ENCODE results near the gene INTS11. TPM values are rescaled to one million over a fixed set of nuclear protein-coding genes. Genes with fewer than 3 reads are reported as not detected.

Gene INTS11
- total RNA-seq, 2 donors from 2014 or later: 108 to 131 TPM

DNA sequence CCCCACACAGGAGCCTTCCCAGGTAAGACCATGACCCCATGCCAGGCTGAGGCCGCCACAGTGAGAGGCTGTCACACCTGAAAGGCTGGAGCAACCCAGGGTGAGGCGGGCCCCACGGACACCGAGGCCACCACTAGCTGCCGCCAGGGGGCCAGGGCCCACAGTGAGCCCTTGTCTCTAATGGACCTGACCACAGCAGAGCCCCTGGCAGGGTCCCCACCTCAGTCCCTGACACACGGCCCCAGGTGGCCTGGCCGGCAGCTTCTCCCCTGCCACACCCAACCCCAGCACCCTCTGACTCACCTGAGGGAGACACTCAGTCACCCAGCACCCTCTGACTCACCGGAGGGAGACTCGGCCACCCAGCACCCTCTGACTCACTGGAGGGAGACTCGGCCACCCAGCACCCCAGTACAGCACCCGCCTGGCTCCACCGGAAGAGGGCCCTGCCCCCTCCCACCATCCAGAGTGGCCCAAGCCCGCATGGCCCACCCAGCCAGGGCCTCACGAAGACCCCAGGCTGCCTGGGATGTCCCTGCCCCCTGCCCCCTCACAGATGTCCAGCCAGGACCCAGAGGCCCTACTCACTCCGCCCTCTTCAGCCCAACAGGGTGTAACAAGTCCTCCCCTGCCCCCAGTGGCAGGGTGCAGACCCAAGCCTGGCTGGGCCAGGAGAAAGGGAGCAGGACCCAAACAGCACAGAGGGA is 20.3 kb upstream of the INTS11 start:
- Mint-ChIP-seq H3K4me1 (ENCODE audit: low read depth) (peaks cover 20% of the 10 kb centered on the region), H3K9me3 (peaks cover 0 to 8% of the 10 kb centered on the region in 2 donors), H3K27me3 (ENCODE audit: low read depth) (no peaks in the 10 kb centered on the region), H3K27ac (no peak overlapping the region), H3K36me3 (ENCODE audit: insufficient read depth in 2 of 2) (peaks cover 4 to 10% of the 10 kb centered on the region in 2 donors), H3K4me3 (no peak overlapping the region)
- ATAC-seq (replicated peaks in 1 of 2): peak; percentile 60 to 64
- DNase-seq: peak; percentile 58 to 76

DNA sequence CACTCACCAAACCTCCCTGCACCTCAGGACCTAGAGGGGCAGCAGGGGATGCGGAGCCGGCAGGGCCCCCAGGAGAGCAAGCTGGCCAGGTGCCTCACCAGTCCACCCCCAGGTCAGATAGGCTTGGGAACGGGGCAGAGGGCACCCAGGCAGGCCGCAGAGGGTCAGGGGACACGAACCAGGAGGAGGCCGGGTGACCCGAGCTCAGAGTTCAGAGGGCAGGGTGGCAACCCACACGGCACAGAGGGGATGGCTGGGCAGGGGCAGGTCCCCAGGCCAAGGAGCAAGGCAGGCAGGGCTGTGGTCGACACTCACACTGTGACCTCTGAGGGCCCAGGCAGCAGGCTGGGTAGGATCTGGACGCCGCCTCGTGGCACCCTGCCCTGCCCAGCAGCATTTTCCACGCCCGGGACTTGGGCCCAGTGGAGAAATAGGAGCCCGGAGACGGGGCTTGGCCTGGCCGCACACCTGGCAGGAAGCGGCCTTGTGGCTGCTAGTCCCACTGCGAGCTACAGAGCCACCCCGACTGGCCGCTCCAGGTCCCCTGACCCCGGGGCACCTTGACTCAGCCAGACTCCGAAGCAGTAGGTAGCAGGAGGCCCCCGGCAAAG is 19.5 kb upstream of the INTS11 start:
- peaks cover 0 to 8% of the 10 kb centered on the region in 2 donors for H3K9me3 Mint-ChIP-seq
- H3K4me3 Mint-ChIP-seq: no peak overlapping the region
- no peak overlapping the region for H3K27ac Mint-ChIP-seq
- DNase-seq (no peak), ATAC-seq (replicated peaks in 1 of 2) (no peak)
- H3K27me3 Mint-ChIP-seq (ENCODE audit: low read depth): no peaks in the 10 kb centered on the region
- peaks cover 6 to 10% of the 10 kb centered on the region in 2 donors for H3K36me3 Mint-ChIP-seq (ENCODE audit: insufficient read depth in 2 of 2)
- H3K4me1 Mint-ChIP-seq (ENCODE audit: low read depth): peaks cover 20% of the 10 kb centered on the region

DNA sequence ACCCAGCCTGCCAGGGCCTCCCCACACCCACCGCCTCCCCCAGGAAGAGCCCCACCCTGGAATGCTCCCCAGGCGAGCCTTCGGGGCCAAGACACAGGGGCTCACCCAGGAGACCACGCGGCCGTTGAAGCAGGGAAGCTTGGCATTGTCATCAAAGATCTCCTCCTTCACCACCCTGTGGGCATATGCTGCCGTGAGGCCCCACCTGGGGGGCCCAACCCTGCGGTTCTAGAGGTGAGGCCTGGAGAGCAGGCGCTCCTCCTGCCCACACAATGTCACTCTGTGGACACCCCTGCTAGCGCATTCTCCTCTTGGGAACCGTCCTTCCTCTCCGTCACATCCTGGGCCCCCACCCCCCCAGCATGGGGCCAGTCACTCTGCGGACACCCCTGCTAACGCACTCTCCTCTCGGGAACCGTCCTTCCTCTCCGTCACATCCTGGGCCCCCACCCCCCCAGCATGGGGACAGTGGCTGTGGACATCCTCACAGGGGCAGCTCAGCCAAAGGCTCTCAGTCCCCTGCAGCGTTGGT is 18.2 kb upstream of the INTS11 start:
- ATAC-seq (replicated peaks in 1 of 2): no peak
- H3K4me3 Mint-ChIP-seq: no peak overlapping the region
- H3K36me3 Mint-ChIP-seq (ENCODE audit: insufficient read depth in 2 of 2): peaks cover 6 to 10% of the 10 kb centered on the region in 2 donors
- H3K9me3 Mint-ChIP-seq: peaks cover 0 to 8% of the 10 kb centered on the region in 2 donors
- DNase-seq: no peak
- no peaks in the 10 kb centered on the region for H3K27me3 Mint-ChIP-seq (ENCODE audit: low read depth)
- peaks cover 17% of the 10 kb centered on the region for H3K4me1 Mint-ChIP-seq (ENCODE audit: low read depth)
- H3K27ac Mint-ChIP-seq: no peak overlapping the region

DNA sequence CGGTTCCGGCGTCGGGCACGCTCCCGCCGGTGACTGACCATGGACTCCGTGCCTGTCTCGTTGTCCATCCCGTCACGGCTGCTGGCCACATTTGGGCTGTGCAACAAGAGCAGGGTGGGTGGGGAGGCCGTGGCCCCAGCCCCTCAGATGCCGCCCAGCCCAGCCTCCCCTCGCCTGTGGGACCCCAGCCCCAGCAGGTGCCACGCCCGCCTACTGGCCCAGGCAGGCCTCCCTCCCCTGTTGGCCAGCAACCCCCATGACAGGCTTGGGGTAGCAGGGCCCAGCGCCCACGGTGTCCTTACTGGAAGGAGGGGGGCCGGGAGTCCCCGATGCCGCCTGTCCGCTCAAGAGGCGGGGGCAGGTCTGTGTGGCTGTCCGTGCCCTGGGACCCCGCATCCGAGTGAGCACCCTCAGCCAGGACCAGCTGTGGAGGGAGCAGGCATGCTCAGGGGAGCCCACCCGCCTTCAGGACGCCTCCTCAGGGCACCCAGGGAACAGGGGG is 17.7 kb upstream of the INTS11 start:
- Mint-ChIP-seq H3K27ac (no peak overlapping the region), H3K4me1 (ENCODE audit: low read depth) (peaks cover 12% of the 10 kb centered on the region), H3K4me3 (no peak overlapping the region), H3K27me3 (ENCODE audit: low read depth) (no peaks in the 10 kb centered on the region), H3K9me3 (peaks cover 0 to 8% of the 10 kb centered on the region in 2 donors), H3K36me3 (ENCODE audit: insufficient read depth in 2 of 2) (peaks cover 6 to 10% of the 10 kb centered on the region in 2 donors)
- DNase-seq: no peak
- ATAC-seq (replicated peaks in 1 of 2): no peak

DNA sequence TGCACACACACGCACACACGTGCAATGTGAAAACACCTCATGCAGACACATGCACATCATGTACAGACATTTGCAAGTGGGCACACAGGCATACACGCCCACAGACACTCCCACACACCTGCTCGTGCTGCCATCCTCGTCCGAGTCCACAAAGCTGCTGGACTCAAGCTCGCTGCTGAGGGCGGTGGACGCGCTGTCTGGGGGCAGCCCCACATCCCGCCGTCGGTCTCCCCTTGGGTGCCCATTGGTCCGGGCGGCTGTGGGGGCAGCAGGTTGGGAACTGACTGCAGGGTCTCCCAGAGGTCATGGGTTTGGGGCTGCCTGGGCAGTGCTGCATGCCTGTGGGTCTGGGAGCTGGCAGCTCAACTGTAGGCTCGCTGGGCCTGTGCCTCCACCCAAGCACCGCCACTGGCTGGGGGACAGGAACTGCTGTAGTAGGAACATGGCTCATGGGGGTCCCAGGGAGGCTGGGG is 17.1 kb upstream of the INTS11 start:
- ATAC-seq (replicated peaks in 1 of 2): no peak
- H3K36me3 Mint-ChIP-seq (ENCODE audit: insufficient read depth in 2 of 2): peaks cover 6 to 10% of the 10 kb centered on the region in 2 donors
- no peaks in the 10 kb centered on the region for H3K27me3 Mint-ChIP-seq (ENCODE audit: low read depth)
- peaks cover 0 to 8% of the 10 kb centered on the region in 2 donors for H3K9me3 Mint-ChIP-seq
- no peak overlapping the region for H3K4me3 Mint-ChIP-seq
- DNase-seq: no peak
- H3K27ac Mint-ChIP-seq: no peak overlapping the region
- H3K4me1 Mint-ChIP-seq (ENCODE audit: low read depth): peaks cover 9% of the 10 kb centered on the region

DNA sequence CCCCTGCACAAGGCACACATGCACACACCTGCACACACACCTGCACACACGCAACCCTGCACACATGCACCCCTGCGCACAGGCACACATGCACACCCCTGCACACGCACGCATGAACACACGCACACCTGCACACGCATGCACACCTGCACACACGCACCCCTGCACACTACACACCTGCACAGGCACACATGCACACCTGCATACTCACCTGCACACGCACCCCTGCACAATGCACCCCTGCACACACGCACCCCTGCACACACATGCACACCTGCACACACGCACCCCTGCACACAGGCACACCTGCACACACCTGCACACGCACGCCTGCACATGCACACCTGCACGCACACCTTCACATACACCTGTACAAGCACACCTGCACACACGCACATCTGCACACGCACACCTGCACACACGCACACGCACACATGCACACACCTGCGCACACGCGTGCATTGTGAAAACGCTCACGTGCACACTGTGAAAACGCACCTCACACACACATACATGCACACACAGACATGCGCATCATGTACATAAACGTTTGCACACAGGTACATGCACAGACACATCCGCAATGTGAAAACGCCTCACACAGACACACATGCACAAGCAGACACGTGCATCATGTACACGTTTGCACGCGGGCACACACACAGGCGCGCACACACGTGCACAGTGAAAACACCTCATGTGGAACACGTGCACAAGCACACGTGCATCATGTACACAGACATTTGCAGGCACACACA is 16.5 kb upstream of the INTS11 start:
- no peak for DNase-seq
- no peak overlapping the region for H3K4me3 Mint-ChIP-seq
- H3K27ac Mint-ChIP-seq: no peak overlapping the region
- H3K36me3 Mint-ChIP-seq (ENCODE audit: insufficient read depth in 2 of 2): peaks cover 6 to 10% of the 10 kb centered on the region in 2 donors
- H3K27me3 Mint-ChIP-seq (ENCODE audit: low read depth): no peaks in the 10 kb centered on the region
- peaks cover 0 to 8% of the 10 kb centered on the region in 2 donors for H3K9me3 Mint-ChIP-seq
- ATAC-seq (replicated peaks in 1 of 2): no peak
- H3K4me1 Mint-ChIP-seq (ENCODE audit: low read depth): peaks cover 9% of the 10 kb centered on the region

DNA sequence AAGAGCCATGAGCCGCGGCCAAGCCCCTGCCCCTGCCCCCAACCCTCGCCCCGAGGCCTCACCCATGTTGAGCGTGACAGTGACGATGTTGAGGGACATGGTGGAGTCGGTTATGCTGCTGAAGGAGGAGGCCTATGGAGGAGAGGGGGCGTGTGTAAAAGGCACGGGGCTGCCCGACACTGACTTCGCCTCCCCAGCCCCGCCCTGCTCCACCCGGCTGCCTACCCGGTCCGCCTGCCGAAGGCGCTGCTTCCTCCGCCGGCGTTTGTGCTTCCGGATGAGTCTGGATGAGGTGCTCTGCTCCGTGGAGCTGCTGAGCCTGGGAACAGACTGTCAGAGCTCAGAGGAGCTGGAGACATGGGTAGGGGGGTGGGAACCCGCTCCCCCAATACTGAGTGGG is 15.7 kb upstream of the INTS11 start:
- Mint-ChIP-seq H3K4me3 (no peak overlapping the region), H3K4me1 (ENCODE audit: low read depth) (peaks cover 9% of the 10 kb centered on the region), H3K27ac (no peak overlapping the region), H3K36me3 (ENCODE audit: insufficient read depth in 2 of 2) (peaks cover 6 to 10% of the 10 kb centered on the region in 2 donors), H3K27me3 (ENCODE audit: low read depth) (no peaks in the 10 kb centered on the region), H3K9me3 (peaks cover 0 to 8% of the 10 kb centered on the region in 2 donors)
- ATAC-seq (replicated peaks in 1 of 2) (no peak), DNase-seq (no peak)

DNA sequence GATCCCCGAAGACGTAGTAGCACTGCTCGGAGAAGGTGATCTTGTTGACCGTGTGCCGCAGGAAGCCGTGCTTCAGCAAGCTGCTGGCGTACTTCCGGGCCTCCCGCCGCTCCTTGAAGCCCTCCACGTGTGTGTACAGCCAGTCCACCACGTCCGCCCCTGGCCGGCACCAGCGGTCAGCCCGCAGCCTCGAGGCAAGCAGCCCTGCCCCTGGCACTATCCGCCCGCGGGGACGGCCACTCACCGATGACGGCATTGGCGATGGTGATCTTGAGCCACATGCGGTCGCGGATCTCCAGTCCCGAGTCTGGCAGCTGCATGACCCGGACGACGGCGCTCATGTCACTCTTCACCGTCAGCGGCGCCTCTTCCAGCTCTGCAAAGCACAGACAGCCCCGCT is 13.8 kb upstream of the INTS11 start:
- peaks cover 6% of the 10 kb centered on the region for H3K4me1 Mint-ChIP-seq (ENCODE audit: low read depth)
- H3K27ac Mint-ChIP-seq: no peak overlapping the region
- no peaks in the 10 kb centered on the region for H3K27me3 Mint-ChIP-seq (ENCODE audit: low read depth)
- DNase-seq (no peak), ATAC-seq (replicated peaks in 1 of 2) (no peak)
- peaks cover 6 to 10% of the 10 kb centered on the region in 2 donors for H3K36me3 Mint-ChIP-seq (ENCODE audit: insufficient read depth in 2 of 2)
- peaks cover 0 to 8% of the 10 kb centered on the region in 2 donors for H3K9me3 Mint-ChIP-seq
- no peak overlapping the region for H3K4me3 Mint-ChIP-seq

DNA sequence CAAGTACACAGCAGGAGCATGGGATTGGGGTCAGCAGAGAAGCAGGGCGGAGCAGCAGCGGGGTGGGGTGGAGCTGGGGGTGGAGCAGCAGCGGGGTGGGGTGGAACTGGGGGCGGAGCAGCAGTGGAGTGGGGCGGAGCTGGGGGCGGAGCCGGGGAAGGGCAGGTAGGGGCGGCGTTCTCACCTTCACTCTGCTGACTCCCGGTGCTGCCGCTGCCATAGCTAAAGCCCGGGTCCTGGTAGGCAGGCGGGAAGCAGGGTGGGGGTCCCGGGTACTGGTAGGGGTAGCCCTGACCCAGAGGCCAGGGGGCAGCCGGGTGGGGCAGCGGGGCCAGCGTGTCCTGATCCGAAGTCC is 13.3 kb upstream of the INTS11 start:
- H3K27me3 Mint-ChIP-seq (ENCODE audit: low read depth): no peaks in the 10 kb centered on the region
- peaks cover 6 to 10% of the 10 kb centered on the region in 2 donors for H3K36me3 Mint-ChIP-seq (ENCODE audit: insufficient read depth in 2 of 2)
- ATAC-seq (replicated peaks in 1 of 2) (peak; percentile 50 to 56), DNase-seq (peak; percentile 45 to 51)
- H3K9me3 Mint-ChIP-seq: peaks cover 0 to 8% of the 10 kb centered on the region in 2 donors
- no peak overlapping the region for H3K27ac Mint-ChIP-seq
- H3K4me1 Mint-ChIP-seq (ENCODE audit: low read depth): peaks cover under 1% of the 10 kb centered on the region
- no peak overlapping the region for H3K4me3 Mint-ChIP-seq

DNA sequence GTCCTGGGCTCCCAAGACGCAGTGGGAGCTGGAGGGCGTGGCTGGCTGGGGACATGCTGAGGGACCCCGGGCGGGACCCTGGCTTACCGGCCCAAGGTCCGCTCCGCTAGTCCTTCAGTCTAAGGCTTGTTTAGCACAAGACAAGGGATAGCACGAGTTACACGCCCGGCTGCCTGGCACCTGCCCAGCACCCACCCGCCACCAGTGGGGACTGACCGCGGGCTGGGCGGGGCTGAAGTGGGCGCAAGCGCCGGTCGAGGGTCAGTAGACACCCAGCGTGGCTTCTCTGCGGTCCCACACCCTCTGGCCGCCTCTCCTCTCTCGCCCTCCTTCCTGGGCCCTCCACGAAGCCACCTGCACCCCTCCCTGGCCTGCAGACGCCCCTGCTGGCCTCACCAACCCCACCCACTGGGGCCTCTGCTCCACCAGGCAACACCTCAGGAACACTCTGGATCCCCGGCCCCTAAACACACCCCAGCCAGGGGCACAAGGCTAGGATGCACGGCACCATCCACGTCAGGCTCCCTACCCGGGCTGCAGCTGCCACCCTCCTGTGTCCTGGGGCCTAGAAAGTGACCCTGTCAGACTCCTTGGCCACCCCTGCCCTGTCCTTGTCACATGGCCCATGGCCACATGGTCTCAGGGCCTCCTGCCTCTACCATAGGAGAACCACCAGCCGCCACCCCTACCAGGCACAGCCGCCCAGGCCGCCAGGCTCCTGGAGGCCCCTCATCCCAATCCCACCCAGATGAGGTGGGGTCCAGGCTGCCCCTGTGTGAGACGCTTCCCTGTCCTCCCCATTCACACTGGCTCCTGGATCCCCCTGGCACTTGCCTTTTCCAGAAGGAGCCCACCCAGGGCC is 12.7 kb upstream of the INTS11 start:
- no peaks in the 10 kb centered on the region for H3K27me3 Mint-ChIP-seq (ENCODE audit: low read depth)
- ATAC-seq (replicated peaks in 1 of 2) (no peak), DNase-seq (no peak)
- H3K4me1 Mint-ChIP-seq (ENCODE audit: low read depth): no peaks in the 10 kb centered on the region
- H3K27ac Mint-ChIP-seq: no peak overlapping the region
- no peak overlapping the region for H3K4me3 Mint-ChIP-seq
- peaks cover 6 to 10% of the 10 kb centered on the region in 2 donors for H3K36me3 Mint-ChIP-seq (ENCODE audit: insufficient read depth in 2 of 2)
- H3K9me3 Mint-ChIP-seq: peaks cover 0 to 8% of the 10 kb centered on the region in 2 donors

DNA sequence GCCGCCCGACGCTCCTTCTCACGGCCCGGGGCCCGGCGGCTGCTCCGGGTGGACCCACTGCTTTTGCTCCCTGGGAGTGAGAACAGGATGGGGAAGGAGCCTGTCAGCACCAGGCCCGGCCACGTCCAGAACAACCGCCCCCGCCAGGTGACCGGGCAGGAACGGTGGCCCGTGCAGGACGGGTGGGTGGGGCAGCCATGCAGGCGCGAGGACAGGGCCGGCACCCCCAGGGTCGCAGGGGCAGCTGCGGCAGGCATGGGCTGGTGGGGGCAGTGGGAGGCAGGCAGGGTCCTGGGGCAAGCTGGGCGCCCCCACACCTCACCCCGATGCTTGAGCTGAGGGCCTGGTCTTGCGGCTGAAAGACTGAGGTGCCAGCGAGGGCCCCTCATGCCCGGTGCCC is 12.0 kb upstream of the INTS11 start:
- no peak for DNase-seq
- H3K4me1 Mint-ChIP-seq (ENCODE audit: low read depth): no peaks in the 10 kb centered on the region
- no peak for ATAC-seq (replicated peaks in 1 of 2)
- H3K27me3 Mint-ChIP-seq (ENCODE audit: low read depth): no peaks in the 10 kb centered on the region
- H3K27ac Mint-ChIP-seq: no peak overlapping the region
- H3K36me3 Mint-ChIP-seq (ENCODE audit: insufficient read depth in 2 of 2): peaks cover 6 to 8% of the 10 kb centered on the region in 2 donors
- H3K4me3 Mint-ChIP-seq: no peak overlapping the region
- peaks cover 0 to 8% of the 10 kb centered on the region in 2 donors for H3K9me3 Mint-ChIP-seq

DNA sequence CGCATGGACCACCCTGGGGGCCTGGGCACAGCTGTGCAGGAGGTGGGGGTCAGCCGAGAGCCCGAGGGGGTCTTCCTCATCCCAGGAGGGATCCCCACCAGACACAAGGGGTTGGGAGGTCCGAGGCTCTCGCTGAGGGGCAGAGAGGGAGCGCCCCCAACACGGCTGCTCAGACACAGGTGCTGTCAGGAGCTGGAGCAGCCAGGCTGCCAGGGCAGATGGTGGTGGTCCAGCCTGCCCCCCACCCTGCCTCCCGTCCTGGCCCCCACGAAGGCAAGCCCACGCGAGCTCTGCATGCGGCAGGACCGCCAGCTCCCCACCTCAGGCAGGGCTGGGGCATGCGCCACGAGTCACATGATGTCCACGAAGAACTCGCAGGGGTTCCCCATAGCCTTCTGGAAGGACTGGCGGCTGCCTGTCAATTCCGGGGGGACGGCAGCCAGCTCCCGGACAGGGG is 11.4 kb upstream of the INTS11 start:
- Mint-ChIP-seq H3K4me3 (no peak overlapping the region), H3K4me1 (ENCODE audit: low read depth) (no peaks in the 10 kb centered on the region), H3K27me3 (ENCODE audit: low read depth) (no peaks in the 10 kb centered on the region), H3K36me3 (ENCODE audit: insufficient read depth in 2 of 2) (peaks cover 2% of the 10 kb centered on the region in 2 donors), H3K27ac (no peak overlapping the region), H3K9me3 (peaks cover 0 to 3% of the 10 kb centered on the region in 2 donors)
- DNase-seq (no peak), ATAC-seq (replicated peaks in 1 of 2) (no peak)
